ENCODE results near the gene FHDC1. TPM values are rescaled to one million over a fixed set of nuclear protein-coding genes. Genes with fewer than 3 reads are reported as not detected.

FHDC1 gene
- total RNA-seq, 1 donor from 2014 or later = 22.3 TPM

DNA sequence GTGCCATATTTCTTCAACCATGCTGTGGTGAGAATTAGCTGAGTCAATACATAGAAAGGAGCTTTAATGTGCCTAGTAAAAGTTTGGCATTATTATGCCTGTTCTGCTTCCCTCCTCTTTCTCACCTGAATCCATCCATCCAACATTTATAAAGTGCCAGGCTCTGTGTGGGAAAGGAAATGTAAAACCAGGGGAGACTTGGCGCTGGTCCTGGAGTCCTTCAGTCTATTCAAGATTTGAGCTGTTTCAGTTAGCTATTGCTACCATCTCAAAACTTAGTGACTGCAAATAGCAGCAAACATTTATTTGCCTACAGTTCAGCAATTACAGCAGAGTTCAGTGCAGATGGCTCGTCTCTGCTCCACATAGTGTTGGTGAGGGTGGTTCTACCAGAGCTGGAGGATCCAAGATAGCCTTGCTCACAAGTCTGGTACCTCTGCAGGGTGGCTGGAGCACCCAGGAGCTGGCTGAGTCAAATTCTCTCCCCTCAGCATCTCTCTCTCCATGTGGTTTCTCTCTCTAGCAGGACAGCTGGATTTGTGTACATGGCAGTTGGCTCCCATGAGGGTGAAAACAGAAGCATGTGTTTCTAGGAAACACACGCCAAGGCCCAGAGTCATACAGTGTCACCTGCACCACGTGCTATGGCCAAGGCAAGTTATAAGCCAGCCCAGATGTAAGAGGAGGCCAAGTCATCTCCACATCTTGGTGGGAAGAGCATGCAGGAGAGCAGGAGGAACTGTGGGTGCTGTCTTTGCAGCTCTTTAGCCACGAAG, 77.3 kb downstream of the FHDC1 start:
- Mint-ChIP-seq H3K36me3 (ENCODE audit: unreplicated experiment) (no peaks in the 10 kb centered on the region), H3K9me3 (ENCODE audit: unreplicated experiment) (no peaks in the 10 kb centered on the region), H3K4me1 (ENCODE audit: unreplicated experiment) (peaks cover 13% of the 10 kb centered on the region), H3K4me3 (ENCODE audit: unreplicated experiment) (no peak overlapping the region), H3K27me3 (ENCODE audit: unreplicated experiment) (no peaks in the 10 kb centered on the region), H3K27ac (ENCODE audit: unreplicated experiment) (no peak overlapping the region)
- TF ChIP-seq CTCF (IDR thresholded peaks at IDR 0.05) = no peak
- no peak for DNase-seq (ENCODE audit: extremely low spot score, unreplicated experiment)

DNA sequence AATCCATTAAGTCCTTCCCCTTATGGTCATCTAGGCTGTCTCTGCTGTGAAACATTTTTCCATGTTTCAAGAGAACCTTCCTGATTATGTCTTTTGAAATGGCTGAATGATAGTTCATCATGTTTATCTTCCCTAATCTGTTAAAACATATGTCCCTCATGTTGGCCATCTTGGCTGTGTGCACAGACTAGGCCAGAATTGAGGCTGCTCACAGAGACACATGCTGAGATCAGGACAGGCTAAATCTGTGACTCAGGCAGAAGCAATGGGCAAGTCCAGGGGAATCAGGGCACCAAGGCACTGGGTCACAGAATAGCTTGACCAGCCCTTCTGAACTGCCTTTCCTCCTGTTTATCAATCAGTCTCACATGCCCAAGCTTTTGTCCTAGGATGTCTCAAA, 78.3 kb downstream of the FHDC1 start:
- Mint-ChIP-seq H3K4me1 (ENCODE audit: unreplicated experiment) (peaks cover 13% of the 10 kb centered on the region), H3K27me3 (ENCODE audit: unreplicated experiment) (no peaks in the 10 kb centered on the region), H3K9me3 (ENCODE audit: unreplicated experiment) (no peaks in the 10 kb centered on the region), H3K27ac (ENCODE audit: unreplicated experiment) (peak overlapping the region; percentile 11), H3K36me3 (ENCODE audit: unreplicated experiment) (no peaks in the 10 kb centered on the region), H3K4me3 (ENCODE audit: unreplicated experiment) (no peak overlapping the region)
- no peak for TF ChIP-seq CTCF (IDR thresholded peaks at IDR 0.05)
- DNase-seq (ENCODE audit: extremely low spot score, unreplicated experiment) = no peak

GRCh38 chr4:153016592-153016991, 80.5 kb downstream of the FHDC1 start:
- no peaks in the 10 kb centered on the region for H3K36me3 Mint-ChIP-seq (ENCODE audit: unreplicated experiment)
- no peaks in the 10 kb centered on the region for H3K9me3 Mint-ChIP-seq (ENCODE audit: unreplicated experiment)
- H3K4me3 Mint-ChIP-seq (ENCODE audit: unreplicated experiment) = no peak overlapping the region
- no peak for DNase-seq (ENCODE audit: extremely low spot score, unreplicated experiment)
- H3K27ac Mint-ChIP-seq (ENCODE audit: unreplicated experiment) = no peak overlapping the region
- no peaks in the 10 kb centered on the region for H3K27me3 Mint-ChIP-seq (ENCODE audit: unreplicated experiment)
- TF ChIP-seq CTCF (IDR thresholded peaks at IDR 0.05) = no peak
- H3K4me1 Mint-ChIP-seq (ENCODE audit: unreplicated experiment) = peaks cover 13% of the 10 kb centered on the region

GRCh38 chr4:153018031-153018430, 81.9 kb downstream of the FHDC1 start:
- DNase-seq (ENCODE audit: extremely low spot score, unreplicated experiment) = no peak
- TF ChIP-seq CTCF (IDR thresholded peaks at IDR 0.05) = no peak
- Mint-ChIP-seq H3K4me1 (ENCODE audit: unreplicated experiment) (peaks cover 16% of the 10 kb centered on the region), H3K4me3 (ENCODE audit: unreplicated experiment) (no peak overlapping the region), H3K27ac (ENCODE audit: unreplicated experiment) (no peak overlapping the region), H3K27me3 (ENCODE audit: unreplicated experiment) (no peaks in the 10 kb centered on the region), H3K36me3 (ENCODE audit: unreplicated experiment) (no peaks in the 10 kb centered on the region), H3K9me3 (ENCODE audit: unreplicated experiment) (no peaks in the 10 kb centered on the region)

- TF ChIP-seq CTCF (IDR thresholded peaks at IDR 0.05) = no peak
- H3K9me3 Mint-ChIP-seq (ENCODE audit: unreplicated experiment) = no peaks in the 10 kb centered on the region
- no peaks in the 10 kb centered on the region for H3K36me3 Mint-ChIP-seq (ENCODE audit: unreplicated experiment)
- no peaks in the 10 kb centered on the region for H3K27me3 Mint-ChIP-seq (ENCODE audit: unreplicated experiment)
- no peak overlapping the region for H3K4me3 Mint-ChIP-seq (ENCODE audit: unreplicated experiment)
- H3K4me1 Mint-ChIP-seq (ENCODE audit: unreplicated experiment) = peaks cover 18% of the 10 kb centered on the region
- DNase-seq (ENCODE audit: extremely low spot score, unreplicated experiment) = no peak
- H3K27ac Mint-ChIP-seq (ENCODE audit: unreplicated experiment) = no peak overlapping the region
Measured at GRCh38 chr4:153018684-153019083, 82.6 kb downstream of the FHDC1 start.

Data from osteocyte (in vitro differentiated cells).